CD4-positive, alpha-beta T cell (primary cell): ENCODE measurements around the gene NRDE2. TPM values are rescaled to one million over a fixed set of nuclear protein-coding genes. Genes with fewer than 3 reads are reported as not detected.

Experiments used
- ATAC-seq: fragments of 200-7000 bp; cut with Tn5 transposase; one replicate; pipeline ENCODE4 v1.10.0; 2022; ENCODE audit warnings: mild to moderate bottlenecking; ENCODE audit not compliant: poor library complexity
- CTCF ChIA-PET: fragments of 350-600 bp; sonication (Branson Sonifier 250); formaldehyde crosslinking; loops from one replicate; lab custom pipeline; 2021; ENCODE audit warnings: antibody characterized with exemption, inconsistent platforms; lab: Charles Lee
- POLR2A ChIA-PET: fragments of 350-600 bp; sonication (Branson Sonifier 250); formaldehyde crosslinking; loops from one replicate; lab custom pipeline; 2021; ENCODE audit warnings: antibody characterized with exemption, inconsistent platforms; lab: Charles Lee
- DNase-seq, 14 experiments: peaks; one replicate each; pipeline ENCODE4 v3.0.0-alpha.2; 2013 to 2020; ENCODE audit warnings: mixed read lengths in 2 of 14
- H3K27ac ChIP-seq, 2 donors: one replicate each; pipeline versions ENCODE4 v1.5.1 to v1.7.0; 2013; ENCODE audit warnings: low read length in 2 of 2, low read depth in 1 of 2, mild to moderate bottlenecking in 1 of 2
- H3K27me3 ChIP-seq, 2 experiments: 1 replicate in 1 of 2; 2 replicates in 1 of 2; pipeline versions ENCODE4 v1.6.1 to v1.7.0; 2013; ENCODE audit warnings: low read length in 2 of 2, control low read depth in 1 of 2, mild to moderate bottlenecking in 1 of 2, moderate library complexity in 1 of 2; ENCODE audit not compliant: insufficient read depth in 2 of 2, control insufficient read depth in 1 of 2
- H3K36me3 ChIP-seq: one replicate; pipeline ENCODE4 v1.6.1; 2013; ENCODE audit warnings: low read length, control low read depth; ENCODE audit not compliant: insufficient read depth
- H3K4me1 ChIP-seq: one replicate; pipeline ENCODE4 v1.6.1; 2013; ENCODE audit warnings: low read length, control low read depth; ENCODE audit not compliant: insufficient read depth
- H3K4me3 ChIP-seq: one replicate; pipeline ENCODE4 v1.5.1; 2013; ENCODE audit warnings: mild to moderate bottlenecking, low read length, moderate library complexity
- H3K9me3 ChIP-seq, 2 experiments: 1 replicate in 1 of 2; 2 replicates in 1 of 2; pipeline versions ENCODE4 v1.6.1 to v1.7.0; 2013; ENCODE audit warnings: low read length in 2 of 2, mild to moderate bottlenecking in 2 of 2, control low read depth in 1 of 2, moderate library complexity in 1 of 2; ENCODE audit not compliant: control insufficient read depth in 1 of 2, insufficient read depth in 1 of 2
- H3K27ac Mint-ChIP-seq: one replicate; pipeline ENCODE4 v1.8.0; 2020; ENCODE audit warnings: mixed read lengths
- H3K27me3 Mint-ChIP-seq: one replicate; pipeline ENCODE4 v1.8.0; 2021; ENCODE audit warnings: mixed read lengths
- H3K36me3 Mint-ChIP-seq: one replicate; pipeline ENCODE4 v1.8.0; 2021; ENCODE audit warnings: low read depth, mixed read lengths
- H3K4me1 Mint-ChIP-seq: one replicate; pipeline ENCODE4 v1.8.0; 2021; ENCODE audit warnings: low read depth, mixed read lengths
- H3K4me3 Mint-ChIP-seq: one replicate; pipeline ENCODE4 v1.8.0; 2020; ENCODE audit warnings: mild to moderate bottlenecking, mixed read lengths
- H3K9me3 Mint-ChIP-seq: one replicate; pipeline ENCODE4 v1.8.0; 2020; ENCODE audit warnings: mixed read lengths
- intact Hi-C, 2 experiments: fragments of 100-400 bp; cut with DNase I in 1 of 2; cut with micrococcal nuclease in 1 of 2; formaldehyde crosslinking; loops; one replicate each; pipeline versions ENCODE4 v1.15.1 to v1.9.0; 2023 to 2025; cut with DNase I, micrococcal nuclease
- total RNA-seq, 174 experiments: library from RNA in 2 of 174; stranded (reverse) in 2 of 174; gene quantifications; one replicate each; pipeline ENCODE4 v1.2.3 and lab custom pipeline; 2021 to 2026
- TF ChIP-seq, protein P1 (sequence below): fragments of 200-600 bp; IDR thresholded peaks from one replicate; pipeline ENCODE4 v1.8.0; 2022; ENCODE audit warnings: antibody characterized with exemption, mild to moderate bottlenecking

The NRDE2 gene
- total RNA-seq, 2 experiments from 2014 or later: 17.5 to 17.9 TPM

DNA sequence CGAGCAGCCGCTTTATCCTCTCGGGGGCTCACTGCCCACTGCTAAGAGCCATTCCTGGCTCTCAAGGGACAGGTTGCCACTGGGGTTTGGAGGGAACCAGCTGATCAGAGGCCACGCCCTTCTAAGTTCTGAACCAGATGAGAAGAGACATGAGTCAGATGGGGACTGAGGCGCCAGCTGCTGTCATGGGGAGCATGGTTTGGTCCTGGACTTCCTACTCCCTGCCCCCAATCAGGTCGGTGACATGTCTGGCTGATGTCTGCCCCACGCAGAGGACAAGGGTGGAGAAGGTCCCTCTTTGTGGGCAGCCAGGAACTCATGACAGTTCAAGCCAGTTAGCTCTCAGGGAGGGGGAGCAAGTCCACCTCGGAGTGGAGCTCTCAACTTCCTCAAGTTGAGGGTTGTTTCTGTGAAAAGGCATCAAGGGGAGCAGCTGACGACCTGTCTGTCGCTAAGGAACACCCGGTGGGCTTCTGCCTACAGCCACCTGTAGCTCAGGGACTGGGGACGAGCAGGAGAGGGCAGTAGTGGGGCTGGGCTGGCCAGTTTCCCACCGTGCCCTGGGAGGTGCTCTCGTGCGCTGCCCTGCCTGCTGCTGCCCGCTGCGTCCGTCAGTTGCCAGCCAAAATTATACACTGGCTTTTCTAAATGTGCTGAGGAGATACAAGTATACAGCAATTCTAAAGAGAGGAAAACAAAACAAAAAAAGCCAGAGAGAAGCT, 54.9 kb downstream of the NRDE2 start:
- Histone ChIP-seq H3K27ac (no peak overlapping the region), H3K9me3 (no peaks in the 10 kb centered on the region), H3K4me3 (no peak overlapping the region), H3K27me3 (no peaks in the 10 kb centered on the region), H3K36me3 (peaks cover 58% of the 10 kb centered on the region), H3K4me1 (peaks cover 13% of the 10 kb centered on the region)
- Mint-ChIP-seq H3K27ac (no peak overlapping the region), H3K4me3 (no peak overlapping the region), H3K4me1 (peaks cover 8% of the 10 kb centered on the region), H3K36me3 (peaks cover 79% of the 10 kb centered on the region), H3K27me3 (no peaks in the 10 kb centered on the region), H3K9me3 (no peaks in the 10 kb centered on the region)
- ChIA-PET CTCF (no interaction called here), POLR2A (interaction anchor here (0.6 kb wide), 1 partner anchor 1905 kb away, joined by 3 read pairs; no protein-coding TSS in a partner anchor)
- ATAC-seq (no peak), DNase-seq (no peak)
- intact Hi-C loops: no loop called here
- TF ChIP-seq, protein P1, sequence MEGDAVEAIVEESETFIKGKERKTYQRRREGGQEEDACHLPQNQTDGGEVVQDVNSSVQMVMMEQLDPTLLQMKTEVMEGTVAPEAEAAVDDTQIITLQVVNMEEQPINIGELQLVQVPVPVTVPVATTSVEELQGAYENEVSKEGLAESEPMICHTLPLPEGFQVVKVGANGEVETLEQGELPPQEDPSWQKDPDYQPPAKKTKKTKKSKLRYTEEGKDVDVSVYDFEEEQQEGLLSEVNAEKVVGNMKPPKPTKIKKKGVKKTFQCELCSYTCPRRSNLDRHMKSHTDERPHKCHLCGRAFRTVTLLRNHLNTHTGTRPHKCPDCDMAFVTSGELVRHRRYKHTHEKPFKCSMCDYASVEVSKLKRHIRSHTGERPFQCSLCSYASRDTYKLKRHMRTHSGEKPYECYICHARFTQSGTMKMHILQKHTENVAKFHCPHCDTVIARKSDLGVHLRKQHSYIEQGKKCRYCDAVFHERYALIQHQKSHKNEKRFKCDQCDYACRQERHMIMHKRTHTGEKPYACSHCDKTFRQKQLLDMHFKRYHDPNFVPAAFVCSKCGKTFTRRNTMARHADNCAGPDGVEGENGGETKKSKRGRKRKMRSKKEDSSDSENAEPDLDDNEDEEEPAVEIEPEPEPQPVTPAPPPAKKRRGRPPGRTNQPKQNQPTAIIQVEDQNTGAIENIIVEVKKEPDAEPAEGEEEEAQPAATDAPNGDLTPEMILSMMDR: no peak

DNA sequence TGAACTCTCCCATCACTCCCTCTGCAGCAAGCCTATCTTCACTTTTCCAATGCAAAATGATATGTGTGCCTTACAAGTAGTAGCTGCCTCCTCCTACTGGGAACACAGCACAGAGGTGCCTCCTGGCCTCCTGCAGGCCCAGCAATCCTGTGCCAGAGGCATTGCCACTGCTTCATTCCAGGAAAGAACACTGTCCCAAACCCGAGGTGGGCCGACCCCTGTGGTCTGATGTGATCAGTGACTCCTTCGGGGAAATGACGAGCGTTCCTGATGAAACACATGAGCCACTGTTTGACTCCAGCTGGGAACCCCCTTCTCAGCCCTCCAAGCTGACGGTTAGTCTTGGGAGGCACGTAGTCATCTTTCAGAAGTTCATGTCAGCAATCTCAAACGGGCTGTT, 55.9 kb downstream of the NRDE2 start:
- ATAC-seq: no peak
- POLR2A ChIA-PET: no interaction called here
- H3K9me3 ChIP-seq: no peaks in the 10 kb centered on the region
- Mint-ChIP-seq H3K27me3 (no peaks in the 10 kb centered on the region), H3K9me3 (no peaks in the 10 kb centered on the region), H3K4me1 (peaks cover 8% of the 10 kb centered on the region), H3K27ac (peak overlapping the region; percentile 78), H3K4me3 (no peak overlapping the region), H3K36me3 (peaks cover 84% of the 10 kb centered on the region)
- CTCF ChIA-PET: interaction anchor here (0.6 kb wide), 1 partner anchor 33 kb away, joined by 3 read pairs; no protein-coding TSS in a partner anchor
- no peaks in the 10 kb centered on the region for H3K27me3 ChIP-seq
- H3K4me1 ChIP-seq: peaks cover 13% of the 10 kb centered on the region
- H3K36me3 ChIP-seq: peaks cover 59% of the 10 kb centered on the region
- no peak overlapping the region for H3K27ac ChIP-seq
- H3K4me3 ChIP-seq: no peak overlapping the region
- TF ChIP-seq, protein P1: no peak
- DNase-seq: no peak
- intact Hi-C loops: no loop called here

DNA sequence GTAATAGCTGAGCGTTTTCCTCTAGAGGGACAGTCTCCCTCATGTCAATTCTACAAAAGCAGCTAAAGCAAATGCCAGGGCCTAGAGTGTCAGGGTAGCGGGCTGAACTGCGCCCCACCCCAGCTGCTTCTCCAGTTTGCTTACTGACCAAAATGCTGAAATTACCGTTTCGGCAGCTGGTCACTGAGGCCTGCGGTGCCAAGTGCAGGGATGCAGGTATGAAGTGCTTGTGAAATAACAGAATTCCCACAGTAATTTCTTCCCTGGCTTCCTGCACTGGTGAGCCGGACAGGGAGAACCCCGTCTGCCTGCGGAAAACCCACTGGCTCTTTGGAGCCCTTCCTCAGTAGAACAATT, 56.3 kb downstream of the NRDE2 start:
- POLR2A ChIA-PET: no interaction called here
- DNase-seq (no peak), ATAC-seq (no peak)
- Mint-ChIP-seq H3K4me3 (no peak overlapping the region), H3K9me3 (no peaks in the 10 kb centered on the region), H3K36me3 (peaks cover 84% of the 10 kb centered on the region), H3K4me1 (peaks cover 8% of the 10 kb centered on the region), H3K27ac (peak overlapping the region; percentile 78), H3K27me3 (no peaks in the 10 kb centered on the region)
- peaks cover 59% of the 10 kb centered on the region for H3K36me3 ChIP-seq
- H3K27me3 ChIP-seq: no peaks in the 10 kb centered on the region
- TF ChIP-seq, protein P1: no peak
- peaks cover 13% of the 10 kb centered on the region for H3K4me1 ChIP-seq
- no peaks in the 10 kb centered on the region for H3K9me3 ChIP-seq
- no peak overlapping the region for H3K4me3 ChIP-seq
- CTCF ChIA-PET: no interaction called here
- H3K27ac ChIP-seq: peak overlapping the region in 1 of 2 donors; percentile 26
- intact Hi-C loops: no loop called here
